DMS114 treated with DMSO at 0.1 percent for 48 hours (cell line): ENCODE results near the gene OBSCN.

ENCODE experiments used
- DNase-seq: peaks from one replicate; lab custom pipeline; 2025; ENCODE audit not compliant: unreplicated experiment; lab: John Stamatoyannopoulos, UW

OBSCN gene

GRCh38 chr1:228304225-228304624 is 96.4 kb downstream of the OBSCN start:
- no peak for DNase-seq

- DNase-seq, result no peak
Observed at GRCh38 chr1:228304766-228305395, 97.0 kb downstream of the OBSCN start.

GRCh38 chr1:228305721-228306152 is 97.9 kb downstream of the OBSCN start:
- no peak for DNase-seq

GRCh38 chr1:228306275-228307217 is 98.7 kb downstream of the OBSCN start:
- no peak for DNase-seq

DNA sequence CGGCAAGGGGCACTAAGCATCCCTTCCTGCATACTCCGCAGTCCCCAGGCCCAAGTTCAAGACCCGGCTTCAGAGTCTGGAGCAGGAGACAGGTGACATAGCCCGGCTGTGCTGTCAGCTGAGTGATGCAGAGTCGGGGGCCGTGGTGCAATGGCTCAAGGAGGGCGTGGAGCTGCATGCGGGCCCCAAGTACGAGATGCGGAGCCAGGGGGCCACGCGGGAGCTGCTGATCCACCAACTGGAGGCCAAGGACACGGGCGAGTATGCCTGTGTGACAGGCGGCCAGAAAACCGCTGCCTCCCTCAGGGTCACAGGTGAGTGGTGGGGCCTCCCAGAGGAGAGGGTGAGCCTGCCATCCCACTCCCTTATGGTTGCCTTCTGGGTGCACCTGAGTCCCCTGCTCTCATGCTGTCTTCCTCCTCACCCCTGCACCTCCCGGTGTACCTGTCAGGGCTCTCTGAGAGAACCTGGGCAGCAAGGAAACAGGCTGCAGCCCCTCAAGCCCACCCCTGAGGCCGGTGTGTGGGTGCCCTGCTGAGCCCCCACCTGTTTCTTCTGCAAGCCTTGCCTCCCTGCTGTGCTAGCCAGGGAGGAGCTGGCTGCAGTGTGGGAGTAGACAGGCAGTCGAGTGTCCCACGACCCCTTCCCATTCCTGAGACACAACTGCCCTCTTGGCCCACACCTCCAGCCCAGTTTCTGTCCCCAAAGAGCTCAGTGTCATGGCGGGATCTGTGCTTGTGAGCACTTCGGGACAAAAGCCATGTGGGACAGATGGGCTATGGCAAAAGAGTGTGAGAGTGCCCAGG is 99.6 kb downstream of the OBSCN start:
- no peak for DNase-seq

DNA sequence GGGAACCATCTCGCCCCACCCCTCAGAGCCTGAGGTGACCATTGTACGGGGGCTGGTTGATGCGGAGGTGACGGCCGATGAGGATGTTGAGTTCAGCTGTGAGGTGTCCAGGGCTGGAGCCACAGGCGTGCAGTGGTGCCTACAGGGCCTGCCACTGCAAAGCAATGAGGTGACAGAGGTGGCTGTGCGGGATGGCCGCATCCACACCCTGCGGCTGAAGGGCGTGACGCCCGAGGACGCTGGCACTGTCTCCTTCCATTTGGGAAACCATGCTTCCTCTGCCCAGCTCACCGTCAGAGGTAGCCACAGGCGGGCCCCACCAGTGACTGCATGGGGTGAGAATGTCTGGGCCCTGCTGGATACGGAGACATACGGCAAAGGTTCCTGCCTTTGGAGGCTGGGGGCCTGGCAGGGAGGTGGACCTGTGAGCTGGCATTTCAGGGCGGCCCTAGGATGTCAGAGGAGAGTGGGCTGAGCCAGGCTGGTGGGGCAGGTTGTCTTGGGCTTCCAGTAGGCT is 100.3 kb downstream of the OBSCN start:
- no peak for DNase-seq

DNA sequence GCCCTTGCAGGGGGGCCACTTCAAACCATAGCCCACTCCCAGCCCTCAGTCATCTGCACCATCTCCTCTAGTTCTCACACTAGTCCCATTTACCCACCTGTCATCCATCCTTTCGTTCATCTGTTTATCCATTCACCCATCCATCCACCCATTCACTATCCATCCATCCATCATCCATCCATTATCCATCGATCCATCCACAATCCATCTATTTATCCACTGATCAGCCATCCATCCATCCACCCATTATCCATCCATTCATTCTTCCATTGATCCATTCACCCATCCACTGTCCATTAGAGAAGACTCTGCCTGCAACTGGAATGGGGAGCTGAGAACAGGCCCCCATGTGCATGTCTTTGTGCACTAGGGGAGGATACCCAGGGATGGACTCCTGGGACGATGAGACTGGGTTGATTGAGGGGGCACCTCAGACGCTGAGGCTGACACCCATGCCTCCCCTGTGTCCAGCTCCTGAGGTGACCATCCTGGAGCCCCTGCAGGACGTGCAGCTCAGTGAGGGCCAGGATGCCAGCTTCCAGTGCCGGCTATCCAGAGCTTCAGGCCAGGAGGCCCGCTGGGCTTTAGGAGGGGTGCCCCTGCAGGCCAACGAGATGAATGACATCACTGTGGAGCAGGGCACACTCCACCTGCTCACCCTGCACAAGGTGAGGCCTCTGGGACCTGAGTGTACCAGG is 100.9 kb downstream of the OBSCN start:
- DNase-seq, result no peak

- DNase-seq, result no peak
Observed at GRCh38 chr1:228309326-228310067, 101.7 kb downstream of the OBSCN start.

DNA sequence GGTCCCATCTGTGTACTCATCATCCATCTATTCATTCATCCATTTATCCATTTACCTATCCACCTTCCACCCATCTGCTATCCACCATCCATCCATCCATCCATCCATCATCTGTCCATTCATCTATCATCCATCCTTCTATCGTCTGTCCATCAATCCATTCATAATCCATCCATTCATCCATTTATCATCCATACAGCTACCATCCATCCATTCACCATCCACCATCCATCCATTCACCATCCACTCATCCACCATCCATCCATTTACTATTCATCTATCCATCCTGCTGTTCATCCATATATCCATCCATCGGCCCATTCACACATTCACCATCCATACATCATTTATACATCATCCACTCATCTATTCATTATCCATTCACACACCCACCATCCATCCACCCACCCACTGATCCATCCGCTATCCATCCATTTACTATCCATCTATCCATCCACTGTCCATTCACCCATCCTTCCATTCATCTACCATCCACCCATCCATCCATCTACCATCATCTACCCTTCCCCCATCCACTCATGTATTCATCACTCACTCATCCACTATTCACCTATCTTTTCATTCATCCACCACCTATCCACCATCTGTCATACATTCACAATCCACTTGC is 102.4 kb downstream of the OBSCN start:
- DNase-seq, result no peak

- DNase-seq, result no peak
Observed at GRCh38 chr1:228311091-228311490, 103.2 kb downstream of the OBSCN start.

DNA sequence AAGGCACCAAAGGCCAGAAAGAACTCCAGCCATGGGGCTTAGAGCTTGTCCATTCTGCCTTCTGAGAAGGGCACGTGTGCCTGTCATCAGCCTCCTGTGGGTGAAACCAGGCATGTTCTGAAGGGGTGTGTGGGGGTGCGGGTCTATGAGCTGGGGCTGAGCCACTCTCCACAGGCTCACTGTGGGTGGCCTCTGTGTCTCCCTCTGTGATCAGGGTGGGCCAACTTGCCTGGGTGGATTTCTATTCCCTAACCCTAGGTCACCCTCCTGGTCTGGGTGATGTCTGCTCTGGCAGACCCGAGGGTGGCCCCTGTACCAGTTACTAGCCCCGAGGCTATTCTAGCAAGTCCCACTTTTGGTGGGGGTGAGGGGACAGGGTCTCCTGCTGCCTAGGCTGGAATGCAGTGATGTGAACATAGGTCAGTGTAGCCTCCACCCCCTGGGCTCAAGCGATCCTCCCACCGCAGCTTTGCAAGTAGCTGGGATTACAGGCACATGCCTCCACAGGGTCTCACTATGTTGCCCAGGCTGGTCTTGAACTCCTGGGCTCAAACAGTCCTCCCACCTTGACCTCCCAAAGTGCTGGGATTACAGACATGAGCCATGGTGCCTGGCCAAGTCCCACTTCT is 104.4 kb downstream of the OBSCN start:
- no peak for DNase-seq

DNA sequence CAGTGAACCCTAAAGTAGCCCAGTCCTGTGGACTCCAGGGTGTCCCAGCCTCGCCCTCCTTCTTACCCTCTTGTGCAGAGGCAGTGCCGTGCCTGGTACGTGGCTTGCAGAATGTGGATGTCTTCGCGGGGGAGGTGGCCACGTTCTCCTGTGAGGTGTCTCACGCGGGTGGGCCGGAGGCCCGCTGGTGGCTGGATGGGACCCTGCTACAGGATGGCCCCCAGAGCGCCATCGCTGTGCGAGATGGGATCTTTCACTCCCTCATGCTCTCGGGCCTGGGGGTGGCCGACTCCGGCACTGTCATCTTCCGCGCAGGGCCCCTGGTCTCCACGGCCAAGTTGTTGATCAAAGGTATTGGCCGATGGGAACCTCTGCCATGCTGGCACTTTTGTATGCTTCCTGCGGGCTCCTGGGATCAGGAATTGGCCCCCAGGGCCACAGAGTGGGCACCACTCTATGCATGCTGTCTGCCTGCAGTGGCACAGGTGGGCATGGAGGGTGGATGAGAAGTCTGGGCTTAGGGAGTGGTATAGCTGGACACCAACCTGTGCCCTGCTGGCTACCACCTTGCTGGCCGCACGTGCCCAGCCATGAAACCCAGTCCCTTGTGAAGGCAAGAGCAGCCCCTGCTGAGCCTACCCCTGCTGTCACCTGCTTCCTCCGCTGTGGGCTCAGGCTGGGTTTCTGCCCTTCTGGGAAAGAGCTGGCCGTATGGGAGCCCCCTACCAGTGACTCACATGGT is 105.9 kb downstream of the OBSCN start:
- DNase-seq, result no peak

DNA sequence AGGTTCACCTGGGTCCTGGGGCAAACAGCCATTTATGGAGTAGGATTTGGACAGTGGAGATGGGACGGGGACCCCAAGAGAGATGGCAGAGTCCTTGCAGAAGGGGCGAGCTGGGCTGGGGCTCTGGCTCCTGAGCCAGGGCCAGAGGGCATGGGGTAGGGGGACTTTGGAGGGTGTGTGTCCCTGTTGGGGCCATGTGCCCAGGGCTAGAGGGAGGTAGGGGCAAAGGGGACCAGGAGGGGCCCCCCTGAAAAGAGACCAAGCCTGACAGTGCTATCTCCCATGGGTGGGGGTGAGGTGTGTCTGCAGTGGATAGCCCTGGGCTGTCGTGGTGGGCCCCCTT is 106.4 kb downstream of the OBSCN start:
- no peak for DNase-seq

DNA sequence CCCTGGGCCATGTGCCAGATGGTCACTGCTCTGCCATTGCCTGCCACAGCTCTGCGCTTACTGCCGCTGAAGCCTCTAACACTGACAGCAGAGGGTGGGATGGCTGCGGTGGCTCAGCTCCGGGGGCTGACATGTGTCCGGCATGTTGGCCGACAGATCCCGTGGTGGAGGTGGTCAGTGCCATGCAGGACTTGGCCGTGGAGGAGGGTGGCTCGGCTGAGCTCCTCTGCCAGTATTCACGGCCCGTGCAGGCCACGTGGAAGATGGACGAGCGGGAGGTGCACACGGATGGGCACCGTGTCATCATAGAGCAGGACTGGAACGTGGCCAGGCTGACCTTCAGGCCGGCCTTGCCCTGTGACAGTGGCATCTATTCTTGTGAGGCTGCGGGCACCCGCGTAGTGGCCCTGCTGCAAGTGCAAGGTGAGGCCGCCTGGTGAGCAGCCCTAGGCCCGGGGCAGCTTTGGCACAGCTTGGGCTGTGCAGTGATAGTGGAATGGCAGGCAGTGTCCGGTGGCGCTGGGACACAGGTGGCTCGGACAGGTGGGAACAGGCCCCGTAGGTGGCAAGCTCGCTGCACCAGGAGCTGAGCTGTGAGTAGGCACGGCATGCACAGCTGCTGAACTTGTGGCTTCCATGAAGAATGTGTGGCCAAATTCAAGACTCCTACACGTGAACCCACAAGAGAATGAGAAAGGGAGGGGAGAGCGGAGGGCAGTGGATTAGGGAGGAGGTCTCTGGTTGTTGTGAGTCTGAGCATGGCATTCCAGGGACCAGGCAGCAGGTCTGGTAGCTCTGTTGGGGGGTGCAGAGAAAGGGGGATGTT is 107.0 kb downstream of the OBSCN start:
- no peak for DNase-seq

DNA sequence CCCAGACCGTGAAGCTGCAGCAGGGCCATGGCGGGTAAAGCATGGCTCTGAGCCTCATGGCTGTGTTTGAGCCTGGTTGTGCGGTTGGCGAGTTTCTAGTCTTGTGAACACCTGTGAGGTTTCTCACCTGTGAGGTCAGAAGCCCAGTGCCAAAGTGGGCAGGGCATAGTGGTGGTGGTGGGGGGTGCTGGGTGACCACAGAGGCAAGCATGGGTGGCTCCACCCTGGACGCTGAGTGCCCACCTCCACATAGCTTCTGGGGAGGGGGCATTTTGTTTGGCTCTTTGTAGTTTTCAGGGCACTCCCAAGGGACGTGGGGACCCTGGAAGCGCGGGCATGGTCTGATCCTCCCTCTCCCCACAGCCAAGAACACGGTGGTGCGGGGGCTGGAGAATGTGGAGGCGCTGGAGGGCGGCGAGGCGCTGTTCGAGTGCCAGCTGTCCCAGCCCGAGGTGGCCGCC is 107.7 kb downstream of the OBSCN start:
- DNase-seq, result no peak

DNA sequence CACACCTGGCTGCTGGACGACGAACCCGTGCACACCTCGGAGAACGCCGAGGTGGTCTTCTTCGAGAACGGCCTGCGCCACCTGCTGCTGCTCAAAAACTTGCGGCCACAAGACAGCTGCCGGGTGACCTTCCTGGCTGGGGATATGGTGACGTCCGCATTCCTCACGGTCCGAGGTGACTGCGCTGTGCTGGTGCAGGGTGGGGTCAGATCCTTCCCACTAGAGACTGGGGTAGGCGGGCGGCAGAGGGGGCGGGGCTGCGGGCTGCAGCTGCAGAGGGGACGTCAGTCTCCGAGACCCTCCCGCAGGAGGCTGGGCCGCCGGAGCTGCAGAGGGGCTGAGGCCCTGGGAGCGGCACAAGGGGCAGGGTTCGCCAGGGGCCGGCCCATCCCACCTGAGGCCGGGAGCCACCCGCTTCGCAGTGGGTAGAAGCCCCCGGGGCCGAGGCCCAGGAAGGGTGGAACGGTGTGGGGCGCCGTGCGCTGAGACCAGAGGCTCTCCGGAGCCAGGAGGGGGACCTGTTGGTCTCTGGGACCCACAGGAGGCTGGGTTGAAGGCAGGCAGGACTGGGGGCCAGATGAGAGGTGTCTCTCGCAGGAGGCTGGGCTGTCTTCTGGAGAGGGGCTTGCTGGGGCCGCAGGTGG is 108.2 kb downstream of the OBSCN start:
- no peak for DNase-seq
